GM21717 (cell line): Measurements from ENCODE around the gene ZNF23.

Experiments used
- ATAC-seq: cut with Tn5 transposase; IDR thresholded peaks from one replicate; pipeline ENCODE4 v1.9.1; 2021; ENCODE audit warnings: mild to moderate bottlenecking, moderate library complexity; ENCODE audit not compliant: unreplicated experiment

Gene ZNF23

DNA sequence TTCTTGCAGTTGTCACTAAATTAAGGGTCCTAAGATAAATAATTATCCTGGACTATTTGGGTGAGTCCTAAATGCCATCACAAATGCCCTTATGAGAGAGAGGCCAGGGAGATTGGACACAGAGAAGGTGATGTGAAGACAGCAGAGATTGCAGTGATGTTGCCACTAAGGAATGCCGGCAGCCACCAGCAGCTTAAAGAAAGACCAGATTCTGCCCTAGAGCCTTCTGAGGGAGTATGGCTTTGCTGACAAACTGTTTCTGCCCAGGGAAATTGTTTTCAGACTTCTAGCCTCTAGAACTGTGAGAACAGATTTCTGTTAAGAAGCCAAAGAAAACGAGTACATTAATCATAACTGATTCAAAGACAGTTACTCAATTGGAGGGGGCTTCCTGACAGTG is 10.0 kb upstream of the ZNF23 start:
- ATAC-seq = no peak

DNA sequence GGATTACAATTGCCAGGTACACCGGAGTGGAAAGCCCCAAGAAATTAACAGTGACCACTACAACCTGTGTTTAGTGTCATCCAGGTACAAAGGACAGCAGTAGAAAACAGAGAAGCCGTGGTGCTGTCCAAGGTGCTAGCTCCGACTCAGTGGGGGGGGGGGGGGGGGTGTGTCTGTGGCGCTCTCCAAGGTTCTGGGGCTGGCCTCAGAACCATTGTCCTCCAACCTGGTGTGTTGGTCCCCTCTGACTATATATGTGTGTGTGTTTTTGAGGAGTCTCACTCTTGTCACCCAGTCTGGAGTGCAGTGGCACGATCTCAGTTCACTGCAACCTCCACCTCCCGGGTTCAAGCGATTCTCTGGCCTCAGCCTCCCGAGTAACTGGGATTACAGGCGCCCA is 5.8 kb upstream of the ZNF23 start:
- ATAC-seq = no peak

DNA sequence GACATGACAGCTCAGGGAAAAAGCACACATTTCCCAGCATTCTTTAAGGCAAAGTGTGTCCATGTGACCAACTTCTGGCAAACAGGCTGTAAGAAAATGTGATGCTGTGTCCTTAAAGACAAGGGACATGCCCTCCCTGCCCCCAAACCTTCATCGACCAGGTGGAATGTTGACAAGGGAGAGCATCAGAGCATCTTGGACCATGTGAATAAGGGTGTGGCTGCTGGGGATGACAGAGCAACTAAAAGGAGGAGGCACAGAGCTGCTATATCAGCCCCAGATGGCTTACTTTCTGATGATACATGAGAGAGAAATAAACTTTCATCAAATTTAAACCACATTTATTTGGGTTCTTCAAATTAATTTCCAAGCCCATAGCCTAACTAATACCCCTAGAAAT is 2.2 kb upstream of the ZNF23 start:
- no peak for ATAC-seq

- ATAC-seq = no peak
Measured at GRCh38 chr16:71460941-71461340, 1.1 kb downstream of the ZNF23 start.

- ATAC-seq = no peak
Measured at GRCh38 chr16:71460236-71460635, 1.8 kb downstream of the ZNF23 start.

GRCh38 chr16:71459510-71459909 is 2.5 kb downstream of the ZNF23 start:
- no peak for ATAC-seq

- no peak for ATAC-seq
Measured at GRCh38 chr16:71456801-71457200, 5.2 kb downstream of the ZNF23 start.

GRCh38 chr16:71453036-71453435 is 9.0 kb downstream of the ZNF23 start:
- no peak for ATAC-seq

- no peak for ATAC-seq
Measured at GRCh38 chr16:71449020-71449419, 13.0 kb downstream of the ZNF23 start.

DNA sequence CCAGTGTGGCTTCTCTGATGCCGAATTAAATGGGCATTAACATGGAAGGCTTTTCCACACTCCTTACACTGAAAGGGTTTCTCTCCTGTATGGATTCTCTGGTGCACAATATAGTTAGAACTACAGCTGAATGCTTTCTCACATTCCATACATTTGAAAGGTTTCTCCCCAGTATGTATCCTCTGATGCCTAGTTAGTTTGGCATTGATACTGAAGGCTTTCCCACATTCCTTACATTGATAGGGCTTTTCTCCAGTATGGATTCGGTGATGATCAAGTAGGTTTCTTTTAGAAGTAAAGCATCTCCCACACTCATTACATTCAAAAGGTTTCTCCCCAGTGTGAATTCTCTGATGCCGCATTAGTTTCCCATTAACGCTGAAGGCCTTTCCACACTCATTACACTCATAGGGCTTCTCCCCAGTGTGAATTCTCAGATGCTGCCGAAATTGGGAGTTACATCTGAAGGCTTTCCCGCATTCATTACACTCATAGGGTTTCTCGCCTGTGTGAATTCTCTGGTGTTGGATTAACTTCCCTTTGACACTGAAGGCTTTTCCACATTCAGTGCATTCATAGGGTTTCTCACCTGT is 13.7 kb downstream of the ZNF23 start:
- no peak for ATAC-seq

- ATAC-seq = no peak
Measured at GRCh38 chr16:71443714-71444113, 18.3 kb downstream of the ZNF23 start.

- no peak for ATAC-seq
Measured at GRCh38 chr16:71442051-71442440, 20.0 kb downstream of the ZNF23 start, which contains the start of gene TLE7. Gene TLE7 (minus strand): TSS chr16:71442054. CDS start chr16:71433324, 8,730 bp downstream.

DNA sequence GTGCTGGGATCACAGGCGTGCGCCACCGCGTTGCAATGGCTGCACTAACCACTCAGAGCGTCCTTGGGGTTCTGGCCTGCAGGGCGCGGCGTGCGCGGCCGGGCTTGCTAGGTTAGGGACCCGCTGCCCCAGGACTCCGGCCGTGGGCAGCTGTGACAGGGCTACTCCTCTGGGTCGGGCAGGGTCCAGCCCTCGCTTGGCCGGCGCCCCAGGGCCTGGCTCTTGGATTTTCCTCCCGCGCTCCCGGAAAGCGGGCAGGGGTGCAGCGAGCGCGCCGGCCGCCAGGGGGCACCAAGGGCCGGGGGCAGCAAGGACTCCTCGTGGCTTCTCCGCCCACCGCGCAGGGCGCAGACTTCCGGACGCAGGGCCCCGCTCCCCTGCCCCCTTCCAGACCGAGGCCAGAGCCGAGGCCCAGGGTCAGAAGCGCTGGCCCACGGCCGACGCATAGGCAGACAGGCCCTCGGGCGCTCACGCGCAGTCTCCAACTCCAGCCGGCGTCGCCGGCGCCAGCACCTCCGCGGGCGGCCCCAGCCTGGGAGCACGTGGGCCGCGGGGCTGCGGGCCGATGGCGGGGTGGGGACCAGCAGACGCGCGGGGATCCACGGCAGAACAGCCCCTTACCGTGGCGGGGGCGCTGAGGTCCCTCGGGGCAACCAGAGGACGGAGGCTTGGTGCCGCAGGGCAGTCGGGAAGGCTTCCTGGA is 20.5 kb downstream of the ZNF23 start:
- no peak for ATAC-seq

DNA sequence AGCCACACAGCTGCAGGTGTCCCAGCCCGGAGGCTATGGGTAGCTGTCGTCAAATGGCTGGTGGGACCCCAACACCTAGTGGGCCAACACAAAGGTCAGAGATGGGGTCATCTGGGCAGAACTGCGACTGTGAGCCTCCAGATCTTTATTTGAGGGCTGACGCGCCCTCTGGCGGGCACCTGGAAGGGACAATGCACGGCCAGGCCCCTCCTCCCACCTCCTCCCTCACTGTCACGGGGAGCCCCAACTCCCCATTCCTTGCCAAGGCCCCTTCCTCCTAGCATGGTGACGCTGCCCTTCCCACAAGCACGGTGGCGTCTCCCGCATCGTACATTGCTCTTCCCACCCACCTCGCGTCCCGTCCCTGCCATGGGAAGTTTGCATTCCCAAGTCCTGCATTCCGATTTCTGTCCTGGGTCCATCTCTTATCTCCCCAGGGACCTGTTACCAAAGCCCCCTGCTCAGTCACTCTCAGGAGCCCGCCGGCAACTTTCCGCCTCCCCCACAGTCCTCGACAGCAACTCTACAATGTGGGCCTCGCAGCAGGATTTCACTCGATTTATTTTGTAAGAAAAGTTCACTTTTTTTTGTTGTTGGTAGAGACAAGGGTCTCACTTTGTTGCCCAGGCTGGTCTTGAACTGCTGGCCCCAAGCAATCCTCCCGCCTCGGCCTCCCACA is 21.2 kb downstream of the ZNF23 start:
- no peak for ATAC-seq

DNA sequence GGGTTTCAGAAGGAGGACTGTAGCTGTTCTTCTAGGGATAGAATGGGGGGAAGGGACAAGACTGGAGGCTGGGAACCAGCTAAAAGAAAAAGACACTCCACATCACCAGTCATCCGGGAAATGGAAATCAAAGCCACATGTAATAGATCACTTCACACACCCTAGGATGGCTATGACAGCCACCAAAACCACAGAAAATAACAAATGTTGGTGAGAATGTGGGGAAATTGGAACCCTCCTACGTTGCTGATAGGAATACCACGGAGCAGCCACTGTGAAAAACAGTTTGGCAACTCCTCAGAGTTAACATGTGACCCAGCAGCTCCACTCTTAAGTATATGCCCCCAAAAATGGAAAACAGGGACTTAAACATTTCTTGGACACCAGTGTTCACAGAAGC is 22.5 kb downstream of the ZNF23 start:
- no peak for ATAC-seq

- no peak for ATAC-seq
Measured at GRCh38 chr16:71436473-71436872, 25.6 kb downstream of the ZNF23 start.

- no peak for ATAC-seq
Measured at GRCh38 chr16:71432906-71433305, 29.1 kb downstream of the ZNF23 start.

DNA sequence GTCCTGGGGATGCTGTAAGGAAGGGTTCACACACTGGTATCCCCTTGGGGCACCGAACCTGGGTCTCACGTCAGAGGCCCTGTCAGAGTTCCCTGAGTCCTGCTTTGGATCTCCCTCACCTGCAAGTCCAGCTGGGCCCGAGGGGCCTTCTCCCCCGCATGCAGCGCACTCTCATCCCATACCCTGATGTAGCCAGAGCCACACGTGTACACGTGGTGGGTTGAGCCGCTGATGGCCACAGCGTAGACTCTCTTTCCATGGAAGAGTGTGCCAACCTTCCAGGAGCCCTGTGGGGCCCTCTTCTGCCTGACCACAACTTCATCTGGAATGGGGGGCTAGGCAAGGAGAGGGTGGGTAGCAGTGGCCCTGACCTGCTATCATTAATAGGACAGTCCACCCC is 30.1 kb downstream of the ZNF23 start:
- no peak for ATAC-seq

GRCh38 chr16:71431176-71431575 is 30.9 kb downstream of the ZNF23 start:
- no peak for ATAC-seq

GRCh38 chr16:71430744-71431143 is 31.3 kb downstream of the ZNF23 start:
- no peak for ATAC-seq

DNA sequence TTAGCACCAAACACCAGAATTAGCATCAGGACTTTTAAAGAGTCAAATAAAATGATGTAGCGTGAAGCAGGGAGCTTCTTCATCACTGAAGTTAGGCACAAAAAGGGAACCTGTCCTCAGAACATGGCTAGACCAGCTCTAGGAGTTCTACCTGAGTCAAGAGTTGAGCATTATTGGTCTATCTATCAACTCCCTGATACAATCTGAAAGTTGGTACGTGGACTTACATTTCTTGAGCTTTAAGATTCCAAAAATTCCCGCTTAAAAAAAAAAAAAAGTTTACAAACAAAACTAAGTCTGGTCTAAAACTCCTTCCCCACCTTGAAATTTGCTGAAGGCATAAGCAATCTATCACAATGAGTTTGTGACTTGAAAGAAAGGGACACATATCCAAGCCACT is 32.5 kb downstream of the ZNF23 start:
- ATAC-seq = no peak

DNA sequence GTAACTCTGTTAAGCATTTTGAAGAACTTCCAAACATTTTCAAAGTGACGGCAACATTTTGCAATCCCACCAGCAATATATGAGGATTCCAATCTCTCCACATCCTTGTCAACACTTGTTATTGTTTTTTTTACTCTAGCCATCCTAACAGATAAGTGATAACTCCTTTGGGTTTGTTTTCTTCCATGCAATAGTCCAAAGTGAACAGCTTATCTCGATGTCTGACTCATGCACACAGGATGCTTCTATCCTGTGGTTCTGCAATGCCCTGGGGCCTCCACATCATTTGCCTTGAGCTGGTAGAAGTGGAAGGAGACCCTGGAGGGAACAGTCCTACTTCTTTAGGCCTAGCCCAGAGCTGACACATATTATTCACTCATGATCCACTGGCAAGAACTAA is 33.2 kb downstream of the ZNF23 start:
- ATAC-seq = no peak
